H9 (cell line): ENCODE data around the gene MESD. TPM values are rescaled to one million over a fixed set of nuclear protein-coding genes. Genes with fewer than 3 reads are reported as not detected.
A peak's percentile ranks its signal among the peaks of the same experiment; 100 is the strongest.

ENCODE experiments used
- DNase-seq: peaks from one replicate; pipeline ENCODE4 v3.0.0-alpha.2; 2017
- H2AFZ ChIP-seq: one replicate; pipeline ENCODE4 v1.6.1; 2013; ENCODE audit warnings: mild to moderate bottlenecking, low read length, control low read depth, moderate library complexity
- H2AK5ac ChIP-seq: 2 replicates; pipeline ENCODE4 v1.6.1; 2013; ENCODE audit warnings: low read length, control low read depth, mixed read lengths; ENCODE audit not compliant: insufficient read length
- H2BK120ac ChIP-seq: one replicate; pipeline ENCODE4 v1.6.1; 2013; ENCODE audit warnings: low read depth, mild to moderate bottlenecking, low read length, control low read depth, inconsistent platforms; ENCODE audit not compliant: poor library complexity, severe bottlenecking
- H2BK12ac ChIP-seq: 2 replicates; pipeline ENCODE4 v1.6.1; 2013; ENCODE audit warnings: low read length, control low read depth, mixed read lengths, low read depth; ENCODE audit not compliant: insufficient read length
- H2BK15ac ChIP-seq: 2 replicates; pipeline ENCODE4 v1.6.1; 2013; ENCODE audit warnings: low read depth, low read length, control low read depth
- H2BK20ac ChIP-seq: one replicate; pipeline ENCODE4 v1.6.1; 2013; ENCODE audit warnings: low read depth, mild to moderate bottlenecking, low read length, control low read depth, inconsistent platforms; ENCODE audit not compliant: poor library complexity, severe bottlenecking
- H2BK5ac ChIP-seq: 2 replicates; pipeline ENCODE4 v1.6.1; 2013; ENCODE audit warnings: low read length, control low read depth, mixed read lengths; ENCODE audit not compliant: insufficient read length
- H3K14ac ChIP-seq: 2 replicates; pipeline ENCODE4 v1.6.1; 2013; ENCODE audit warnings: low read length, control low read depth; ENCODE audit not compliant: insufficient read depth
- H3K18ac ChIP-seq: 2 replicates; pipeline ENCODE4 v1.6.1; 2013; ENCODE audit warnings: low read depth, mild to moderate bottlenecking, mixed read lengths, low read length, control low read depth; ENCODE audit not compliant: insufficient read length
- H3K23ac ChIP-seq: 2 replicates; pipeline ENCODE4 v1.6.1; 2013; ENCODE audit warnings: low read length, control low read depth, mixed read lengths, low read depth; ENCODE audit not compliant: insufficient read length
- H3K23me2 ChIP-seq: 2 replicates; pipeline ENCODE4 v1.6.1; 2013; ENCODE audit warnings: low read depth, mild to moderate bottlenecking, mixed read lengths, low read length, control low read depth; ENCODE audit not compliant: insufficient read length, poor library complexity, severe bottlenecking
- H3K27ac ChIP-seq: 2 replicates; pipeline ENCODE4 v1.5.1; 2013; ENCODE audit warnings: low read length, control low read depth, mixed read lengths, low read depth; ENCODE audit not compliant: insufficient read length
- H3K27me3 ChIP-seq: 2 replicates; pipeline ENCODE4 v1.6.1; 2013; ENCODE audit warnings: low read length, control low read depth, inconsistent platforms; ENCODE audit not compliant: insufficient read depth
- H3K4ac ChIP-seq: 2 replicates; pipeline ENCODE4 v1.6.1; 2013; ENCODE audit warnings: low read depth, mild to moderate bottlenecking, control low read depth, inconsistent platforms, low read length, moderate library complexity
- H3K4me1 ChIP-seq: 2 replicates; pipeline ENCODE4 v1.6.1; 2013; ENCODE audit warnings: low read length, control low read depth, inconsistent platforms; ENCODE audit not compliant: insufficient read depth
- H3K4me2 ChIP-seq: 2 replicates; pipeline ENCODE4 v1.6.1; 2013; ENCODE audit warnings: low read length, control low read depth, mixed read lengths; ENCODE audit not compliant: insufficient read length, insufficient read depth
- H3K56ac ChIP-seq: 2 replicates; pipeline ENCODE4 v1.6.1; 2013; ENCODE audit warnings: low read depth, mild to moderate bottlenecking, mixed read lengths, low read length, control low read depth; ENCODE audit not compliant: insufficient read length
- H3K79me1 ChIP-seq: 2 replicates; pipeline ENCODE4 v1.6.1; 2013; ENCODE audit warnings: low read depth, mild to moderate bottlenecking, moderate library complexity, low read length, control low read depth, inconsistent platforms; ENCODE audit not compliant: insufficient read depth, poor library complexity, severe bottlenecking
- H3K79me2 ChIP-seq: 2 replicates; pipeline ENCODE4 v1.6.1; 2013; ENCODE audit warnings: low read length, control low read depth, inconsistent platforms; ENCODE audit not compliant: insufficient read depth
- H3K9ac ChIP-seq: 2 replicates; pipeline ENCODE4 v1.6.1; 2013; ENCODE audit warnings: low read length, control low read depth, mixed read lengths; ENCODE audit not compliant: insufficient read length; ENCODE audit errors: extremely low read depth
- H3K9me3 ChIP-seq: one replicate; pipeline ENCODE4 v1.6.1; 2013; ENCODE audit warnings: low read depth, low read length, inconsistent platforms; ENCODE audit not compliant: control insufficient read depth
- H3T11ph ChIP-seq: one replicate; pipeline ENCODE4 v1.6.1; 2013; ENCODE audit warnings: mild to moderate bottlenecking, low read length, control low read depth, inconsistent platforms
- H4K20me1 ChIP-seq: one replicate; pipeline ENCODE4 v1.6.1; 2013; ENCODE audit not compliant: control insufficient read depth, insufficient read length, insufficient read depth
- H4K5ac ChIP-seq: 2 replicates; pipeline ENCODE4 v1.6.1; 2013; ENCODE audit warnings: low read depth, mild to moderate bottlenecking, mixed read lengths, low read length, control low read depth; ENCODE audit not compliant: insufficient read length
- H4K8ac ChIP-seq: replicated peaks from 2 replicates; pipeline ENCODE4 v1.6.1; 2013; ENCODE audit warnings: low read length, control low read depth, mixed read lengths, low read depth; ENCODE audit not compliant: insufficient read length
- H4K91ac ChIP-seq: 2 replicates; pipeline ENCODE4 v1.6.1; 2013; ENCODE audit warnings: low read depth, mild to moderate bottlenecking, moderate library complexity, mixed read lengths, low read length, control low read depth; ENCODE audit not compliant: insufficient read length
- H3K27ac Mint-ChIP-seq, 3 experiments: 2 replicates in 2 of 3; 3 replicates in 1 of 3; pipeline ENCODE4 v1.8.0; 2020 to 2021; ENCODE audit warnings: mixed read lengths in 3 of 3, mild to moderate bottlenecking in 1 of 3, moderate library complexity in 1 of 3
- H3K27me3 Mint-ChIP-seq: 2 replicates; pipeline ENCODE4 v1.8.0; 2021; ENCODE audit warnings: low read depth, mild to moderate bottlenecking, moderate library complexity, mixed read lengths
- H3K36me3 Mint-ChIP-seq, 3 experiments: 2 replicates in 2 of 3; 3 replicates in 1 of 3; pipeline ENCODE4 v1.8.0; 2020 to 2021; ENCODE audit warnings: low read depth in 3 of 3, mixed read lengths in 3 of 3; ENCODE audit not compliant: insufficient read depth in 1 of 3
- H3K4me1 Mint-ChIP-seq, 2 experiments: 2 replicates each; pipeline ENCODE4 v1.8.0; 2020; ENCODE audit warnings: mixed read lengths in 2 of 2
- H3K4me3 Mint-ChIP-seq, 2 experiments: 2 replicates in 1 of 2; 3 replicates in 1 of 2; pipeline ENCODE4 v1.8.0; 2020 to 2021; ENCODE audit warnings: mild to moderate bottlenecking in 2 of 2, mixed read lengths in 2 of 2, moderate library complexity in 1 of 2
- H3K9me3 Mint-ChIP-seq, 2 experiments: 2 replicates in 1 of 2; 3 replicates in 1 of 2; pipeline ENCODE4 v1.8.0; 2020; ENCODE audit warnings: mild to moderate bottlenecking in 2 of 2, mixed read lengths in 2 of 2, moderate library complexity in 1 of 2
- CTCF ChIP-seq: fragments of 200-600 bp; sonication (generic); conservative IDR thresholded peaks from 3 replicates; pipeline ENCODE4 v1.8.0; 2021; ENCODE audit warnings: antibody characterized with exemption, mild to moderate bottlenecking
- WGBS: extraction: QIAGEN DNeasy Blood & Tissue Kit; methylation state at CpG from one replicate; pipeline ENCODE4 v1.1.7; 2013; ENCODE audit warnings: missing lambda C conversion rate, low lambda C conversion rate, mixed read lengths; ENCODE audit not compliant: insufficient read length; ENCODE audit errors: extremely low coverage; 5-methylcytosine and 5-hydroxymethylcytosine counted together
- total RNA-seq: library from RNA; stranded (reverse); gene quantifications from 2 replicates; pipeline ENCODE4 v1.2.1, GENCODE V29; 2021

MESD gene
- total RNA-seq, 1 experiment from 2014 or later = 29.1 TPM

- Histone ChIP-seq H2BK15ac (no peak overlapping the region), H3K56ac (no peak overlapping the region), H3K14ac (no peak overlapping the region), H2AFZ (no peak overlapping the region), H2AK5ac (no peak overlapping the region), H2BK120ac (no peak overlapping the region), H3T11ph (no peak overlapping the region), H3K23ac (no peak overlapping the region), H3K9me3 (no peaks in the 10 kb centered on the region), H2BK20ac (no peak overlapping the region), H3K79me2 (no peaks in the 10 kb centered on the region), H3K27me3 (no peaks in the 10 kb centered on the region), H3K79me1 (no peaks in the 10 kb centered on the region), H3K18ac (no peak overlapping the region), H3K4me1 (no peaks in the 10 kb centered on the region), H4K5ac (no peak overlapping the region), H2BK5ac (no peak overlapping the region), H3K27ac (no peak overlapping the region), H2BK12ac (no peak overlapping the region), H3K9ac (no peak overlapping the region), H4K8ac (no peak overlapping the region), H4K91ac (no peak overlapping the region), H3K23me2 (no peaks in the 10 kb centered on the region), H3K4me2 (no peak overlapping the region), H3K4ac (no peak overlapping the region), H4K20me1 (no peaks in the 10 kb centered on the region)
- Mint-ChIP-seq H3K27ac (peak overlapping the region in 1 of 3 experiments; percentile 10; a peak in 1 of 7 replicates), H3K9me3 (no peaks in the 10 kb centered on the region), H3K4me3 (no peak overlapping the region), H3K27me3 (peaks cover 3% of the 10 kb centered on the region), H3K36me3 (no peaks in the 10 kb centered on the region; a peak in 1 of 7 replicates), H3K4me1 (no peaks in the 10 kb centered on the region)
- DNase-seq = no peak
- no CpG with 5 or more reads among the region's 3 CpGs for WGBS
- TF ChIP-seq CTCF = no peak
Observed at GRCh38 chr15:80926126-80926525, 63.5 kb downstream of the MESD start.
